ENCODE results near the gene MBD3. TPM values are rescaled to one million over a fixed set of nuclear protein-coding genes. Genes with fewer than 3 reads are reported as not detected.

MBD3 gene
- total and polyA plus RNA-seq, 7 donors, result 26.1 to 105 (median 61.7) TPM

- intact Hi-C loops (cut with DNase I), result no loop called here
- no peak for DNase-seq
- TF ChIP-seq EP300 (IDR thresholded peaks at IDR 0.05) (no peak), POLR2A (IDR thresholded peaks at IDR 0.05) (no peak), POLR2AphosphoS5 (IDR thresholded peaks at IDR 0.05) (no peak), CTCF (IDR thresholded peaks at IDR 0.05) (no peak)
- WGBS, 2 donors, result 92 to 97% methylated on average over 87 of the region's 87 CpGs
- Histone ChIP-seq H3K36me3 (peaks cover 18 to 54% (median 39%) of the 10 kb centered on the region in 4 donors), H3K4me1 (peaks cover 0 to 8% (median 0%) of the 10 kb centered on the region in 4 donors), H3K27me3 (no peaks in the 10 kb centered on the region), H3K9me3 (no peaks in the 10 kb centered on the region), H3K27ac (no peak overlapping the region), H3K4me3 (no peak overlapping the region)
These were observed 8.0 kb downstream of the MBD3 start for GRCh38 chr19:1584500-1585242.

GRCh38 chr19:1582201-1582600, 10.5 kb downstream of the MBD3 start:
- TF ChIP-seq EP300 (IDR thresholded peaks at IDR 0.05), result no peak
- TF ChIP-seq CTCF (IDR thresholded peaks at IDR 0.05), result no peak
- TF ChIP-seq POLR2A (IDR thresholded peaks at IDR 0.05), result no peak
- no peak for TF ChIP-seq POLR2AphosphoS5 (IDR thresholded peaks at IDR 0.05)
- Histone ChIP-seq H3K4me1 (peaks cover 0 to 3% (median 0%) of the 10 kb centered on the region in 4 donors), H3K36me3 (peaks cover 18 to 76% (median 48%) of the 10 kb centered on the region in 4 donors), H3K27ac (no peak overlapping the region), H3K4me3 (no peak overlapping the region), H3K9me3 (no peaks in the 10 kb centered on the region), H3K27me3 (no peaks in the 10 kb centered on the region)
- WGBS, 2 donors, result 52 to 82% methylated on average over 9 of the region's 9 CpGs
- no peak for DNase-seq
- intact Hi-C loops (cut with DNase I), result no loop called here

- H3K9me3 ChIP-seq, result no peaks in the 10 kb centered on the region
- no peak for DNase-seq
- no peak overlapping the region for H3K27ac ChIP-seq
- TF ChIP-seq EP300 (IDR thresholded peaks at IDR 0.05), result no peak
- no peak for TF ChIP-seq CTCF (IDR thresholded peaks at IDR 0.05)
- TF ChIP-seq POLR2A (IDR thresholded peaks at IDR 0.05), result no peak
- no peak for TF ChIP-seq POLR2AphosphoS5 (IDR thresholded peaks at IDR 0.05)
- peaks cover 18 to 86% (median 48%) of the 10 kb centered on the region in 4 donors for H3K36me3 ChIP-seq
- no peak overlapping the region for H3K4me3 ChIP-seq
- intact Hi-C loops (cut with DNase I), result no loop called here
- H3K27me3 ChIP-seq, result no peaks in the 10 kb centered on the region
- H3K4me1 ChIP-seq, result no peaks in the 10 kb centered on the region
- 96 to 97% methylated on average over 22 of the region's 22 CpGs for WGBS, 2 donors
These were observed 11.7 kb downstream of the MBD3 start for GRCh38 chr19:1580957-1581356.

- H3K4me3 ChIP-seq, result no peak overlapping the region
- intact Hi-C loops (cut with DNase I), result no loop called here
- no peaks in the 10 kb centered on the region for H3K27me3 ChIP-seq
- TF ChIP-seq POLR2A (IDR thresholded peaks at IDR 0.05), result no peak
- no peak for TF ChIP-seq POLR2AphosphoS5 (IDR thresholded peaks at IDR 0.05)
- TF ChIP-seq CTCF (IDR thresholded peaks at IDR 0.05), result no peak
- TF ChIP-seq EP300 (IDR thresholded peaks at IDR 0.05), result no peak
- no peaks in the 10 kb centered on the region for H3K4me1 ChIP-seq
- no peak overlapping the region for H3K27ac ChIP-seq
- H3K36me3 ChIP-seq, result peaks cover 18 to 83% (median 48%) of the 10 kb centered on the region in 4 donors
- DNase-seq, result no peak
- no peaks in the 10 kb centered on the region for H3K9me3 ChIP-seq
- 94 to 95% methylated on average over 20 of the region's 20 CpGs for WGBS, 2 donors
These were observed 12.3 kb downstream of the MBD3 start for GRCh38 chr19:1580382-1580781.
